ENCODE results near the gene SHISAL1.

The SHISAL1 gene

GRCh38 chr22:44312766-44313165 lies at the start of gene SHISAL1:
SHISAL1 (minus strand) TSS chr22:44312951; CDS start chr22:44300945, 12,006 bp downstream.
- no peak for DNase-seq

GRCh38 chr22:44361391-44362126 lies 48.8 kb upstream of the SHISAL1 start:
- DNase-seq: no peak

GRCh38 chr22:44360668-44361381 lies 48.1 kb upstream of the SHISAL1 start:
- no peak for DNase-seq

GRCh38 chr22:44360306-44360667 lies 47.5 kb upstream of the SHISAL1 start:
- no peak for DNase-seq

GRCh38 chr22:44359496-44360110 lies 46.9 kb upstream of the SHISAL1 start:
- DNase-seq: no peak

- no peak for DNase-seq
Measured at GRCh38 chr22:44358709-44359440, 46.1 kb upstream of the SHISAL1 start.

- no peak for DNase-seq
Measured at GRCh38 chr22:44357966-44358465, 45.3 kb upstream of the SHISAL1 start.

GRCh38 chr22:44357296-44357965 lies 44.7 kb upstream of the SHISAL1 start:
- no peak for DNase-seq

- DNase-seq: no peak
Measured at GRCh38 chr22:44355716-44356070, 42.9 kb upstream of the SHISAL1 start.

- no peak for DNase-seq
Measured at GRCh38 chr22:44354288-44354687, 41.5 kb upstream of the SHISAL1 start.

- DNase-seq: no peak
Measured at GRCh38 chr22:44353041-44353440, 40.3 kb upstream of the SHISAL1 start.

GRCh38 chr22:44352378-44353035 lies 39.8 kb upstream of the SHISAL1 start:
- no peak for DNase-seq

- DNase-seq: no peak
Measured at GRCh38 chr22:44351685-44352377, 39.1 kb upstream of the SHISAL1 start.

- no peak for DNase-seq
Measured at GRCh38 chr22:44351037-44351436, 38.3 kb upstream of the SHISAL1 start.

GRCh38 chr22:44349594-44349993 lies 36.8 kb upstream of the SHISAL1 start:
- DNase-seq: no peak

GRCh38 chr22:44348971-44349560 lies 36.3 kb upstream of the SHISAL1 start:
- DNase-seq: no peak

GRCh38 chr22:44347549-44347948 lies 34.8 kb upstream of the SHISAL1 start:
- DNase-seq: no peak

GRCh38 chr22:44347080-44347479 lies 34.3 kb upstream of the SHISAL1 start:
- DNase-seq: no peak

GRCh38 chr22:44345872-44346271 lies 33.1 kb upstream of the SHISAL1 start:
- no peak for DNase-seq

GRCh38 chr22:44344407-44344806 lies 31.7 kb upstream of the SHISAL1 start:
- no peak for DNase-seq

GRCh38 chr22:44342347-44342956 lies 29.7 kb upstream of the SHISAL1 start:
- no peak for DNase-seq

Data from CD4-positive, alpha-beta T cell treated with Interleukin-21 for 1 hour (primary cell).